Medulla oblongata (tissue), 1 donor: ENCODE results near the gene VRK3.

ENCODE experiments used
- DNase-seq: peaks from one replicate; pipeline ENCODE4 v3.0.0-alpha.2; 2015; ENCODE audit errors: extremely low spot score

The VRK3 gene

GRCh38 chr19:50030225-50030624 lies 5.1 kb upstream of the VRK3 start:
- no peak for DNase-seq

- no peak for DNase-seq
Observed at GRCh38 chr19:50026550-50026906, 1.4 kb upstream of the VRK3 start.

GRCh38 chr19:50025794-50026549 lies 800 bp upstream of the VRK3 start, which contains the start of gene ZNF473:
Gene ZNF473 (plus strand): TSS chr19:50026005. CDS start chr19:50031083, 5,078 bp downstream.
- DNase-seq: no peak

- no peak for DNase-seq
Observed at GRCh38 chr19:50024719-50025021, 502 bp downstream of the VRK3 start.

GRCh38 chr19:50022823-50023222 lies 2.3 kb downstream of the VRK3 start:
- no peak for DNase-seq

- DNase-seq: no peak
Observed at GRCh38 chr19:50020481-50020880, 4.7 kb downstream of the VRK3 start.

- no peak for DNase-seq
Observed at GRCh38 chr19:50016225-50016807, 8.9 kb downstream of the VRK3 start.

GRCh38 chr19:50008532-50008931 lies 16.6 kb downstream of the VRK3 start:
- DNase-seq: no peak

GRCh38 chr19:50007947-50008346 lies 17.2 kb downstream of the VRK3 start:
- no peak for DNase-seq

GRCh38 chr19:50007170-50007569 lies 18.0 kb downstream of the VRK3 start:
- DNase-seq: no peak

GRCh38 chr19:50005428-50005827 lies 19.7 kb downstream of the VRK3 start:
- DNase-seq: no peak

- DNase-seq: no peak
Observed at GRCh38 chr19:50003810-50004419, 21.3 kb downstream of the VRK3 start.

GRCh38 chr19:50003254-50003788 lies 21.9 kb downstream of the VRK3 start:
- DNase-seq: no peak

GRCh38 chr19:50002386-50002960 lies 22.7 kb downstream of the VRK3 start:
- DNase-seq: peak; percentile 41

GRCh38 chr19:50001775-50002174 lies 23.4 kb downstream of the VRK3 start:
- no peak for DNase-seq

GRCh38 chr19:50000841-50001557 lies 24.2 kb downstream of the VRK3 start:
- no peak for DNase-seq

- DNase-seq: no peak
Observed at GRCh38 chr19:50000038-50000840, 24.9 kb downstream of the VRK3 start.

GRCh38 chr19:49999371-50000010 lies 25.7 kb downstream of the VRK3 start:
- peak; percentile 30 for DNase-seq

GRCh38 chr19:49997709-49998108 lies 27.5 kb downstream of the VRK3 start:
- DNase-seq: peak; percentile 9

- no peak for DNase-seq
Observed at GRCh38 chr19:49988433-49988832, 36.7 kb downstream of the VRK3 start.

- no peak for DNase-seq
Observed at GRCh38 chr19:49988007-49988406, 37.2 kb downstream of the VRK3 start.
